Measurements from ENCODE around the gene SH3PXD2B. TPM values are rescaled to one million over a fixed set of nuclear protein-coding genes. Genes with fewer than 3 reads are reported as not detected.

The SH3PXD2B gene
- total and polyA plus RNA-seq, 2 of the 13 experiments (the other 11 are each of a cell fraction or from before 2014, with no cell fraction given), result 3.4 to 4.6 TPM

DNA sequence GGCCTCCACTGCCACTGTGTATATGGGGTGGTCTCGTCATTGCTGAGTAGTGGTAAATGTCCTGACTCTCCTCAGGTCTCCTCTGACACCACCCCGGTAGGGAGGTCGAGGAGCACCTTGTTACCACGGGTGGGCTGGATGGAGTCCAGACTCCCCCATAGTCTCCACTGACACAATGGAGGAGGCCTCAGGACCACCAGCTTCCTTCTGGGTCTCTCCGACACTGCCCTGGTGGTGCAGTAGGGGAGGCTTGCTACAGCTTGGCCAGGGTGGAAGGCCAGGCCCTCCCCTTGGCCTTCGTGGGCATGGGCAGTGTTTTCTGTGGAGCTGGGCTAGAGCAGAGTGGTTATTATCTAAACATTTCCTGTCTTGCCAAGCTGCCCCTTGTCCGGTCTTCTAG, 15.4 kb upstream of the SH3PXD2B start (continued):
- TF ChIP-seq, protein P1, sequence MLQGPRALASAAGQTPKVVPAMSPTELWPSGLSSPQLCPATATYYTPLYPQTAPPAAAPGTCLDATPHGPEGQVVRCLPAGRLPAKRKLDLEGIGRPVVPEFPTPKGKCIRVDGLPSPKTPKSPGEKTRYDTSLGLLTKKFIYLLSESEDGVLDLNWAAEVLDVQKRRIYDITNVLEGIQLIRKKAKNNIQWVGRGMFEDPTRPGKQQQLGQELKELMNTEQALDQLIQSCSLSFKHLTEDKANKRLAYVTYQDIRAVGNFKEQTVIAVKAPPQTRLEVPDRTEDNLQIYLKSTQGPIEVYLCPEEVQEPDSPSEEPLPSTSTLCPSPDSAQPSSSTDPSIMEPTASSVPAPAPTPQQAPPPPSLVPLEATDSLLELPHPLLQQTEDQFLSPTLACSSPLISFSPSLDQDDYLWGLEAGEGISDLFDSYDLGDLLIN (CRISPR knock-in tag; IDR thresholded peaks at IDR 0.05; ENCODE audit: borderline replicate concordance), result no peak
- TF ChIP-seq TEAD3 (CRISPR knock-in tag; optimal IDR thresholded peaks at IDR 0.05; ENCODE audit: borderline replicate concordance) (no peak), NCOA2 (CRISPR knock-in tag; IDR thresholded peaks at IDR 0.05) (no peak)

DNA sequence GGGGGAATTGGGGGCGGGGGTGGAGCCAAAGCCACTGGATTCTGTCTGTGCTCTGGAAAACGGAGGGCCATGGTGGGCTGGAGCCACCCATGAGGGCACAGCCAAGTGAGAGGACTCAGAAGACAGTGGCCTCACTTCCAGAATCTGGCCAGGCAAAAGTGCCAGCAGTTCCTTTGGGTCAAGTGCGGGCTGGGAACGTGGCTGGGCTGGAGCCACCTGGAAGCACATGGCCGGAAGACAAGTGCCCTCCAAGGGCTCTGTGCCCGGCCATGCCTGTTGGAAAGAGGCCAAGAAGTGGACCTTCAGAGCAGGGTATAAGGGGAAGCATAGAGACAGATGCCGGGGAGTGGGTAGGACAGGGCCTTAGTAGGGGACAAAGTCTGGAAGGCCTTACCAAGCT, 11.7 kb upstream of the SH3PXD2B start:
- H4K20me1 ChIP-seq (ENCODE audit: insufficient read depth, low read length), result no peaks in the 10 kb centered on the region
- POLR2A ChIA-PET, result interaction anchor here (0.8 kb wide), 1 partner anchor 38 kb away, joined by 3 read pairs; no protein-coding TSS in a partner anchor
- intact Hi-C loops (cut with micrococcal nuclease; ENCODE audit: unreplicated experiment), result no loop called here
- WGBS (ENCODE audit: low lambda C conversion rate), result 43% methylated on average over 7 of the region's 7 CpGs
- H3K9ac ChIP-seq (ENCODE audit: insufficient read depth, low read depth, low read length), result no peak overlapping the region
- no peaks in the 10 kb centered on the region for H3K9me3 ChIP-seq (ENCODE audit: low read length)
- H3K36me3 ChIP-seq (replicated peaks in 1 of 2; ENCODE audit: control insufficient read depth in 1 of 2, insufficient read depth in 2 of 2, low read length in 2 of 2), result no peaks in the 10 kb centered on the region
- FAIRE-seq (no peak), DNase-seq (ENCODE audit: low spot score) (no peak), ATAC-seq (no peak)
- H3K4me2 ChIP-seq (ENCODE audit: low read depth, low read length), result no peak overlapping the region
- H3K27me3 ChIP-seq (ENCODE audit: control insufficient read depth in 1 of 2, insufficient read depth in 2 of 2, low read length in 2 of 2), result peaks cover 0 to 9% of the 10 kb centered on the region in 2 experiments; a peak in 1 of 5 replicates
- H3K79me2 ChIP-seq (ENCODE audit: insufficient read depth, low read length), result no peaks in the 10 kb centered on the region
- CTCF ChIA-PET (ENCODE audit: low intra/inter-chr PET ratio, low total read pairs), result no interaction called here
- in situ Hi-C loops (cut with HindIII; ENCODE audit: extremely low pct_ligation_motif_present, low pct_unique_long_range_greater_than_20kb), result no loop called here
- TF ChIP-seq ZNF577 (CRISPR knock-in tag; IDR thresholded peaks at IDR 0.05; ENCODE audit: borderline replicate concordance, low read depth) (no peak), ZNF747 (CRISPR knock-in tag; IDR thresholded peaks at IDR 0.05; ENCODE audit: borderline replicate concordance) (no peak), ZBTB8A (CRISPR knock-in tag; IDR thresholded peaks at IDR 0.05; ENCODE audit: borderline replicate concordance, low read depth) (no peak), ZNF326 (CRISPR knock-in tag; IDR thresholded peaks at IDR 0.05; ENCODE audit: borderline replicate concordance) (no peak), EZH2 (conservative IDR thresholded peaks at IDR 0.05; ENCODE audit: low read depth, low read length) (no peak), GTF2F1 (IDR thresholded peaks at IDR 0.05; ENCODE audit: low read length) (no peak), ZNF230 (CRISPR knock-in tag; IDR thresholded peaks at IDR 0.05) (no peak), PITX1 (CRISPR knock-in tag; IDR thresholded peaks at IDR 0.05) (no peak), ARID2 (CRISPR knock-in tag; IDR thresholded peaks at IDR 0.05; ENCODE audit: borderline replicate concordance) (no peak), ZNF746 (CRISPR knock-in tag; IDR thresholded peaks at IDR 0.05) (no peak), ZSCAN20 (CRISPR knock-in tag; IDR thresholded peaks at IDR 0.05; ENCODE audit: borderline replicate concordance) (no peak), ZNF160 (CRISPR knock-in tag; IDR thresholded peaks at IDR 0.05) (no peak), ZIK1 (CRISPR knock-in tag; IDR thresholded peaks at IDR 0.05; ENCODE audit: borderline replicate concordance, low read depth) (no peak), ZNF7 (CRISPR knock-in tag; IDR thresholded peaks at IDR 0.05) (no peak)
- TF ChIP-seq, protein P2, sequence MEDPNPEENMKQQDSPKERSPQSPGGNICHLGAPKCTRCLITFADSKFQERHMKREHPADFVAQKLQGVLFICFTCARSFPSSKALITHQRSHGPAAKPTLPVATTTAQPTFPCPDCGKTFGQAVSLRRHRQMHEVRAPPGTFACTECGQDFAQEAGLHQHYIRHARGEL (CRISPR knock-in tag; IDR thresholded peaks at IDR 0.05), result no peak
- TF ChIP-seq, protein P3, sequence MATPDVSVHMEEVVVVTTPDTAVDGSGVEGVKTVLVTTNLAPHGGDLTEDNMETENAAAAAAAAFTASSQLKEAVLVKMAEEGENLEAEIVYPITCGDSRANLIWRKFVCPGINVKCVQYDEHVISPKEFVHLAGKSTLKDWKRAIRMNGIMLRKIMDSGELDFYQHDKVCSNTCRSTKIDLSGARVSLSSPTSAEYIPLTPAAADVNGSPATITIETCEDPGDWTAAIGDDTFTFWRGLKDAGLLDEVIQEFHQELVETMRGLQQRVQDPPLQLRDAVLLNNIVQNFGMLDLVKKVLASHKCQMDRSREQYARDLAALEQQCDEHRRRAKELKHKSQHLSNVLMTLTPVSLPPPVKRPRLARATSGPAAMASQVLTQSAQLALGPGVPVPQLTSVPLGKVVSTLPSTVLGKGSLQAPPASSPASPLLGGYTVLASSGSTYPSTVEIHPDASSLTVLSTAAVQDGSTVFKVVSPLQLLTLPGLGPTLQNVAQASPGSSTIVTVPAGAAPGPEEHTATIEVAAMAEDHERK (CRISPR knock-in tag; IDR thresholded peaks at IDR 0.05; ENCODE audit: low read depth), result no peak
- BruUV-seq (replicated peaks), result no TSS peak
- H3K4me3 ChIP-seq (replicated peaks in 1 of 3; ENCODE audit: insufficient read depth in 1 of 3, low read depth in 2 of 3, low read length in 3 of 3), result no peak overlapping the region
- H3K27ac ChIP-seq (ENCODE audit: extremely low read length, insufficient read depth, low read length), result no peak overlapping the region
- peaks cover 14% of the 10 kb centered on the region; the same call in 1 of the 2 replicates for H3K4me1 ChIP-seq (ENCODE audit: insufficient read depth, low read length)
- H2AFZ ChIP-seq (ENCODE audit: low read length), result no peak overlapping the region
